Gastrocnemius medialis (tissue), 4 donors: ENCODE results near the gene P2RX4. TPM values are rescaled to one million over a fixed set of nuclear protein-coding genes. Genes with fewer than 3 reads are reported as not detected.

Experiments used
- ATAC-seq, 2 donors: fragments of 150-250 bp; one replicate each; pipeline ENCODE4 v1.9.1; 2016
- DNase-seq, 2 donors: peaks; one replicate each; pipeline ENCODE4 v3.0.0-alpha.2; 2019
- H3K27ac ChIP-seq, 4 donors: fragments of 200-600 bp; sonication (generic); 1 replicate in 1 of 4; 2 replicates in 3 of 4; pipeline ENCODE4 v1.5.1; 2016 to 2018; ENCODE audit warnings: mild to moderate bottlenecking in 2 of 4, moderate library complexity in 1 of 4
- H3K27me3 ChIP-seq, 3 donors: fragments of 200-600 bp; sonication (generic) in 2 of 3; 1 replicate in 1 of 3; 2 replicates in 2 of 3; pipeline versions ENCODE4 v1.5.1 to v1.6.0; 2016 to 2019; ENCODE audit warnings: mild to moderate bottlenecking in 1 of 3, moderate library complexity in 1 of 3
- H3K36me3 ChIP-seq, 2 donors: fragments of 200-600 bp; sonication (generic) in 1 of 2; one replicate each; pipeline ENCODE4 v1.5.1; 2017 to 2018
- H3K4me1 ChIP-seq, 2 donors: fragments of 200-600 bp; sonication (generic) in 1 of 2; one replicate each; pipeline ENCODE4 v1.5.1; 2016 to 2017; ENCODE audit warnings: mild to moderate bottlenecking in 2 of 2
- H3K4me3 ChIP-seq, 4 donors: fragments of 200-600 bp; sonication (generic) in 3 of 4; 1 replicate in 1 of 4; 2 replicates in 3 of 4; pipeline ENCODE4 v1.5.1; 2016 to 2019; ENCODE audit warnings: mild to moderate bottlenecking in 2 of 4
- H3K9me3 ChIP-seq, 3 donors: fragments of 200-600 bp; sonication (generic) in 2 of 3; 1 replicate in 1 of 3; 2 replicates in 2 of 3; pipeline ENCODE4 v1.5.1; 2016 to 2019
- CTCF ChIP-seq, 5 experiments: fragments of 450-650 bp in 3 of 5; fragments of 200-600 bp in 2 of 5; sonication (generic) in 2 of 5; IDR thresholded peaks in 4 of 5; conservative IDR thresholded peaks in 1 of 5; 1 replicate in 4 of 5; 2 replicates in 1 of 5; pipeline ENCODE4 v1.5.1; 2016 to 2019; ENCODE audit warnings: antibody characterized with exemption in 5 of 5, mild to moderate bottlenecking in 3 of 5, moderate library complexity in 3 of 5
- POLR2A ChIP-seq, 2 donors: fragments of 450-650 bp; IDR thresholded peaks; one replicate each; pipeline ENCODE4 v1.6.1; 2017; ENCODE audit warnings: antibody characterized with exemption in 2 of 2, mild to moderate bottlenecking in 2 of 2, moderate library complexity in 2 of 2
- in situ Hi-C, 4 donors: fragments of 200-750 bp; cut with MboI; loops; one replicate each; pipeline versions ENCODE4 v1.15.0 to v1.8.0; 2017; ENCODE audit warnings: low sequenced_read_pairs in 4 of 4
- intact Hi-C: fragments of 100-400 bp; cut with DNase I; formaldehyde crosslinking; loops from one replicate; pipeline ENCODE4 v1.15.1; 2023; ENCODE audit warnings: low total_unique reads
- total RNA-seq, 4 donors: library from RNA; depleted of rRNA; stranded (reverse); fragments of >200 nt; gene quantifications; one replicate each; pipeline versions ENCODE4 v1.1.0 to v1.2.3, GENCODE V29; 2016

Gene P2RX4
- total RNA-seq, 4 donors from 2014 or later: 3.9 to 7.9 (median 6.1) TPM

GRCh38 chr12:121248622-121249021, 38.7 kb downstream of the P2RX4 start:
- DNase-seq: no peak
- Histone ChIP-seq H3K4me3 (no peak overlapping the region), H3K9me3 (no peaks in the 10 kb centered on the region), H3K4me1 (no peaks in the 10 kb centered on the region), H3K36me3 (peaks cover 0 to 64% of the 10 kb centered on the region in 2 donors), H3K27me3 (no peaks in the 10 kb centered on the region), H3K27ac (no peak overlapping the region)
- in situ Hi-C loops (no loop called here), intact Hi-C loops (no loop called here)
- TF ChIP-seq POLR2A (IDR thresholded peaks at IDR 0.05): no peak
- no peak for TF ChIP-seq CTCF (IDR thresholded peaks at IDR 0.05 in 4 of 5, conservative IDR thresholded peaks at IDR 0.05 in 1 of 5)
- no peak for ATAC-seq

GRCh38 chr12:121250359-121250758, 40.4 kb downstream of the P2RX4 start:
- H3K27me3 ChIP-seq: no peaks in the 10 kb centered on the region
- TF ChIP-seq POLR2A (IDR thresholded peaks at IDR 0.05) (no peak), CTCF (IDR thresholded peaks at IDR 0.05 in 4 of 5, conservative IDR thresholded peaks at IDR 0.05 in 1 of 5) (no peak)
- no peaks in the 10 kb centered on the region for H3K4me1 ChIP-seq
- no peak for ATAC-seq
- peaks cover 0 to 65% of the 10 kb centered on the region in 2 donors for H3K36me3 ChIP-seq
- no peak for DNase-seq
- no peaks in the 10 kb centered on the region for H3K9me3 ChIP-seq
- intact Hi-C loops (no loop called here), in situ Hi-C loops (no loop called here)
- H3K4me3 ChIP-seq: no peak overlapping the region
- H3K27ac ChIP-seq: no peak overlapping the region

- intact Hi-C loops (no loop called here), in situ Hi-C loops (no loop called here)
- Histone ChIP-seq H3K4me3 (no peak overlapping the region), H3K27ac (no peak overlapping the region), H3K36me3 (peaks cover 0 to 68% of the 10 kb centered on the region in 2 donors), H3K9me3 (no peaks in the 10 kb centered on the region), H3K4me1 (no peaks in the 10 kb centered on the region), H3K27me3 (no peaks in the 10 kb centered on the region)
- ATAC-seq: no peak
- no peak for DNase-seq
- TF ChIP-seq CTCF (IDR thresholded peaks at IDR 0.05 in 4 of 5, conservative IDR thresholded peaks at IDR 0.05 in 1 of 5) (no peak), POLR2A (IDR thresholded peaks at IDR 0.05) (no peak)
These were observed 41.9 kb downstream of the P2RX4 start for GRCh38 chr12:121251838-121252237.

- Histone ChIP-seq H3K27ac (no peak overlapping the region), H3K27me3 (no peaks in the 10 kb centered on the region), H3K4me3 (no peak overlapping the region), H3K36me3 (peaks cover 0 to 61% of the 10 kb centered on the region in 2 donors), H3K9me3 (no peaks in the 10 kb centered on the region), H3K4me1 (no peaks in the 10 kb centered on the region)
- intact Hi-C loops: no loop called here
- in situ Hi-C loops: no loop called here
- no peak for ATAC-seq
- TF ChIP-seq CTCF (IDR thresholded peaks at IDR 0.05 in 4 of 5, conservative IDR thresholded peaks at IDR 0.05 in 1 of 5) (no peak), POLR2A (IDR thresholded peaks at IDR 0.05) (no peak)
- DNase-seq: no peak
These were observed 42.9 kb downstream of the P2RX4 start for GRCh38 chr12:121252712-121253345.
